ENCODE data around the gene COL8A1. TPM values are rescaled to one million over a fixed set of nuclear protein-coding genes. Genes with fewer than 3 reads are reported as not detected.
"Not testable (repeated sequence)": the region's sequence is repeated elsewhere in the genome, so short reads cannot be mapped to it uniquely, and the experiment has no call there.

Gene COL8A1
- total RNA-seq, 1 donor from 2014 or later: 3.7 TPM

DNA sequence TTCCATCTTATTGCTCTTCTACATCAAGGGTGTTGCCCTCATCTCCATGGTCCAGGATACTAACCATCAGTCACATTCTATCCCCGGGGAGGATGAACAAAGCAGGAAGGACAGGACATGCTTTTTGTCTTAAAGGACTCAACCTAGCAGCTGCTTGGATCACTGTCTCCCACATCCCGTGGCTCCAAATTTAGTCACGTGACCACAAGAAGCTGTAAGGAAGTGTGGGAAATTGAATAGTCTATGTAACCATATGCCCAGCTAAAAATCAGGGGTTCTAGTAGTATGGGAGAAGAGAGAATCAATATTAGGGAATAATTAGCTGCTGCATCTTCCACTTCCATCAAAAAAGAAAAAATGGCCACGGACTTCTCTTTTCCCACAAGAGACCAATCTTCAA, 161.0 kb downstream of the COL8A1 start:
- DNase-seq (ENCODE audit: low spot score): no peak

DNA sequence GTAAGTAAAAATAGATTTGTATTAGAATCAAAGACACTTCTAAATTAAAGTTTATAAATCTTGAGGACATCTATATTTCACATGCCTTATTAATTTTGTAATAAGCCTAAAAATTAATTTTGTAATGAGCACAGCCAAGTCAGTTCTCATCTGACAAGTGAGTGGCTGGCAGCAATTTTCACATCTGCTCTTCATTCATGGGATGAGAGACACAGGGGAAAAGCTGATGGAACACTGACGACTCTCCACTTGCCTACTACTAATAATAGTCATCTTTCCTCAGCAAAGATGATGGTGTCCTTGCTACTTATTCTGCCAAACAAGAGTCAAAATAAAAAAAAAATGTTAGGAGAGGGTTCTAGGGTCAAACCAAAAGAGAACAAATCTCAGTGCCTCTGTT, 164.9 kb downstream of the COL8A1 start:
- no peak for DNase-seq (ENCODE audit: low spot score)

DNA sequence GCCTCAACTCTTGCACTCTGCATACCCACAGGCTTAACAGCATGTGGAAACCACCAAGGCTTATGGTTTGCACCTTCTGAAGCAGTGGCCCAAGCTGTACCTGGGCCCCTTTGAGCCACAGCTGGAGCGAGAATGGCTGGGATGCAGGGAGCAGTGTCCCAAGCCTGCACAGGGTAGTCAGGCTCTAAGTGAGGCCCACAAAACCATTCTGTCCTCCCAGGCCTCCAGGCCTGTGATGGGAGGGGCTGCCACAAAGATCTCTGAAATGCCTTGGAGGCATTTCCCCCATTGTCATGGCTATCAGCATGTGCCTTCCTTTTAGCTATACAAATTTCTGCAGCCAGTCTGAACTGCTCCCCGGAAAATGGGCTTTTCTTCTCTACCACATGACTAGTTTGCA, 166.8 kb downstream of the COL8A1 start:
- no peak for DNase-seq (ENCODE audit: low spot score)

DNA sequence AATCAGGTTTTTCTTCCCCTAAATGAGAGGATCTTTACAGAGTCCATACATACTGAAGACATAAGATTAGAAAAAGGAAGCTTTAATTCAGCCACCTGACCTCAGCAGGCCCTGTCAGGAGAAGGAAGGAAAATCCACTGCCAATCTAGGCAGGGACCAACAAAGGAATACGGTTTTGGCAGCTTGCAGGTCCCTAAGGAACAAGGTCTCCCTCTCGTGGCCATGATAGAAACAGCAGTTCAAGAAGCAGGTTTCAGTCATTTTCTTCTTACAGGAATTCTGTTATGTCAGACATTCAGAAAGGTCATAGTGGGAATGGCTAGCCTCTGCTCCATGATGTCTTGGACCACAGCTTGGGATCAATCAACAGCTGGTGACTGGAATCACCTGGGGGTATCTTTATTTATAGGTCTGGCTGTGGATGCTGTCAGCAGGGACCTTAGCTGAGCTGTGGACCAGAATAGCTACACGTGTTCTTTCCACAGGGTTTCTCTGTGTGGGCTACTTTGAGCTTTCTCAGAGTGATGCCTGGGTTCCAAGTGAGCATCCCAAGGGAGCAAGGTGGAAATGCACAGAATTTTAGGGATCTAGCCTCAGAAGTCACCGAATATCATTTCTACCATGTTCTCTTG, 169.9 kb downstream of the COL8A1 start:
- DNase-seq (ENCODE audit: low spot score): peak; percentile 60

DNA sequence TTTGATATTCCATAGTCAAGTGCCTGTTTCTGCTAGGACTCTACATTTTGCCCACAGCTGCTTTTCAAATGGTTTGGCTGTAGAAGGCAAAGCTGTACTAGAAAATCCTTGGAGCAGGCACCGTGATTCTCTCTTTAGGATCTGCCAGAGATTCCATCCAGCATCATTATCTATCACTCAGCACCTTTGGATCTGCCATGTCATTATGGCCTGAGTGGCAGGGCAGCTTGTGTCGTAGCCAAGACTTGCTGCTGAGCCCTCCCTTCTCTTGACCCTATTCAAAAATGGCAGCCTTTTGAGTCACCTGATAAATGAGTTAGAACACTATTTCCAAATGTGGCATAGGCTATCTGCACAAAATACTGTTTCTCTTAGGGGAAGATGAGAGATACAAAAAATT, 171.2 kb downstream of the COL8A1 start:
- no peak for DNase-seq (ENCODE audit: low spot score)

DNA sequence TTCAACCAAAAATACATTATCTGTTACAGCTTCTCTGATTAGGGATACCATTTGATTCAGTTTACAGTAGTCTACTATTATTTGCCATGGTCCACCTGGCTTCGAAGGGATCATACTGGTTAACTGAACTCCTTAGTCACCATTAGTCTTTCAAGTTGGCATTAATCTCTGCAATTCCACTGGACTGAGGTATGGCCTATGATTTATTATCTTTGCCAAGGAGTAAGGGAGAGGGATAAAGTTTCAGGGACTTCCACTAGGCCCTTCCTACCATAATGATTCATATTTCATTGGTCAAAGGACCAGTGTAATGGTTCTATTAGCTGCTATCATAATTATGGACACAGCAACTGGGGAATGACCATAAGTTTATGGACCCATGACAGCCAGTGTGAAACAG, 172.0 kb downstream of the COL8A1 start:
- no peak for DNase-seq (ENCODE audit: low spot score)

DNA sequence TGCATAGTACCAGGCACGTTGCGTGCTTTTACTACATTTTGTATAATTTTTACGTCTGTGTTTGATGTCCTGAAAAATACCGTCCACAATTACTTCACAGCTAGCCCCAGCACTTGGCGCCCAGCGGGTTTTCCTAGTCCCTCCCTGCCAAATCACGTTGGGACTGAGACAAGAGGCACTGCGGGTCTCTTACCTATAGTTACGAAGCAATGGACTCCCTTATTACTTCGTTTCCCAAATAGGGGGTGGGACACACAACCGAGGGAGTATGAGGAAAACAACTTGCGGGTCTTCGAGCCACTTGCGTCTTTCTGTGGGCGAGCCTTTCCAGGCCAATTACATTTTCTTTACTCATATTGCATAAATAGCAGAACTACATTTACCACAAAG, 178.6 kb downstream of the COL8A1 start:
- DNase-seq (ENCODE audit: low spot score): no peak

DNA sequence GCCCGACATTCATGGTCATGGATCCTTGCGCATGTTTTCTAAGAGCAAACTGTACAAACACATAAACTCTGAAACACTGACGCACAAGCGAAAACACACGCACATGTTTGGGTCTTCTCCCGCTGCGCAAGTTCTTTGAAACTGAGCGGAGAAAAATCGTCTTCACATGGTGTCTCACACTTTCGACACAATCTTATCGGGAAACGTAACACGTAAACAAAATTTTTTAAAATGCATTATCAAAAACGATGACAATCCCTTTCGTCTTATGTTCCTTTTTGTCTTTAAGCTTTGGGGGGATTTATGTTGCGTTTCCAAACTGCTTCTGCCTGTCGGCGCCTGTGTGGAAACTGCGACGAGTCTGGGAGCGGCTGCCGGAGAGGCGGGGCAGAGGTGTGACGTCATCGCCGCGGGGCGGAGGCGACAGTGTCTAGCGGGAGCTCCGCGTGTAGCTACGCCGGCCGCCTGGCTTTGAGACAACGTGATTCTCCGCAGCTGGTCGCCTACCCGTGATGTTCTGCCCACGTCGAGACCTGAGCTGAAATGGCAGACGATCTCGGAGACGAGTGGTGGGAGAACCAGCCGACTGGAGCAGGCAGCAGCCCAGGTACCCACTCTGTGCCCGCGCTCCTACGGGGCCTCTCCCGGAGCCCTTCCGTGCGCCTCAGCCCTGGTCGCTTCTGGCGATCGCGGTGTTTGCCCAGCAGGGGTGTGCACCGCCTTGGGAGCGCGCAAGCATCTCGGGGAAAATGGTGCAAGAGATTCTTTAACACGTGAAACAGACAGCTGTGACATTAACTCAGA, 179.2 kb downstream of the COL8A1 start, which contains the start of gene CMSS1:
CMSS1 (plus strand) TSS at position 426 of the 804 bp plus-strand sequence.
- peak; percentile 94 for DNase-seq (ENCODE audit: low spot score)

DNA sequence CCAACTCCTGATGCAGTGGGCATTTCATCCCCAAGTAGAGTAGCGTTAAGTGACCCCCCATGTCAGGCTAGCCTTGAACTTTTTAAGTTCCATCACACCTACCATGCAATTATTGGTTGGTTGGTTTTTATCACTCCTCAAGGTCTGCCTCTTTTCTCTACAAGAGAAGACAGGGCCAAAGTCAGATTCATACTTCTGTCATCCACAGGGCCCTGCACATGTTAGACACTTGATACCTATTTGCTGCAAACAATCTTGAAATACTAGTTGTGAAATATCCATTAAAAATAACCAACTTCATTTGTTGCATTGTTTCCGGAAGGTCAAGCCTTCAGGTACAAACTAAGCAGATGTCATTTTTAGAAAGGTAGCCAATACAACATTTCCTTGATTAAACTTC, 180.4 kb downstream of the COL8A1 start:
- DNase-seq (ENCODE audit: low spot score): no peak

DNA sequence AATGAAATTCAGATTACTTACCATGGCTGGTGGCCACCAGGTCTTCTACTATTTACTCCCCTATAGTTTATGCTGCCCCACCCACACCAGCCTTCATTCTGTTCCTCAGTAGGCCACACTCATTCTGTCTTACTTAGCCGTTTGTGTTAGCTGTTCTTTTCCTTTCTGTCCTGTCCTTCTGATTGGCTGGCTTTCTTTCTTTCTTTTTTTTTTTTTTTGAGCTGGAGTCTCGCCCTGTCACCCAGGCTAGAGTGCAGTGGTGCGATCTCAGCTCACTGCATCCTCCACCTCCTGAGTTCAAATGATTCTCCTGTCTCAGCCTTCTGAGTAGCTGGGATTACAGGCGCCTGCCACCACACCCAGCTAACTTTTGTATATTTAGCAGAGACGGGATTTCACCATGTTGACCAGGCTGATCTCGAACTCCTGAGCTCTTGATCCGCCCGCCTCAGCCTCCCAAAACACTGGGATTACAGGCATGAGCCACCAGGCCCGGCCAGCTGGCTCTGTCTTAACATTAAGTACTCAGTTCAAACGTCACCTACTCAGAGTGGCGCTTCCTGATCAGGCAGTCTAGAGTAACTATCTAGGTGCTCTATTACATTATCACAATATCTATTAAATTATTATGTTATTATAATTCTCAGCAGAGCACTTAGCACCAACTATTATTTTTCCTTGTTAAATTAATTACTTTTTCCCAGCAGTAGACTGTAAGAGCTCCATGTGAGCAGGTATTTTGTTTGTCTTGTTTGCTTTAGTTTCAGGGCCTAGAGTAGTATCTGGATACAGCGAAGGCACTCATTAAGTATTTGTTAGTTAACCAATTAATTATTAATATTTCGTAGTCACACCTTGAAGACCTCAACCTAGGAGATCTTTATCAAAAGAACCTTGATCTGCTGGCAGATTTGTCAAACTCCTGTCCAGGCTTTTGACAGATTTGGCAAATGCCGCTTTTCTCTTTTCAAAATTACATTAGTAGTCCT, 185.6 kb downstream of the COL8A1 start:
- DNase-seq (ENCODE audit: low spot score): peak; percentile 24

DNA sequence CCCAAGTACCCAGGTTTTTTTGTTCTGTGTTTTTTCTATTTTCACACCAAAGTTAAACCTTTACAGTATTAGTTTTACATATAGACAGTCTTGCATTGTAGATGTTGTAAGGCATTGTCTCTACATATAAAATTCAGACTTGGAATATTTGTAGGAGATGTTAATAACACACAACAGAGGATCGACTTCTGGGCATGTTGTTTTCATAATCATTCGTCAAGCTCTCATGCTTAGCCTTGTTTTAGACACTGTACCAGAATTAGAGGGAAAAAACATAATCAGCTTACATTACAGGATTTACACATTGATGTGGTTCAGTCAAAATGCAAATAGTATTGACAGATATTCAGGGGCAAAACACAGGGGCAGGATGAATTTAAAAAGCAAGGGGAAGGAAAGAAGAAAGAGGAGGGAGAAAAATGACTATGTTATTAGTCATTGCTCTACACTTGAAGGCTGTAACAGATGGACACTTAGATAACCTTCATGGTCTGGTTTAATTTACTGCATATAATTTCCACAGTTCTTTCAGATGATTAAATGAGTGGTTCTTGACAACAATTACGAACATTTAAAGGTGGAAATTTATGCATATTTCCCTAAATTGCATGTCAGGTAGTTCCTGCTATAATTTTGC, 186.7 kb downstream of the COL8A1 start:
- DNase-seq (ENCODE audit: low spot score): no peak

DNA sequence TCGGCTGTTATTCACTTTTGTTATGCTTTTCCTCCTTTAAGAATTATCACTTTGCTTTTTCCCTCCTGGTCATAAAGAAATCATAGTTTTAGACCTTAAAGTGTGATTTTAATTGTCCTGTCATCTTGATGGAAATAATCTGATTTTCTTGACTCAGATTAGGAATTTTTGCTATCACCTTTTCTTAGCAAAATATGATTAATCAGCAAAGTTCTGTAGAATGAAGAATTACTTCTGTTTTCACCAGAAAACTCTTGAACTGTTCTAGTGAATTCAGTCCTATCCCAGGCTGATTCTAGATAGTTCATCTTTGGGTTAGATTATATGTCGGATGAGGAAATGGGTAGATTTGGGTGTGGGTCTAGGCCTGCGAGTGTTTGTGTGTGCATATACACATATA, 191.4 kb downstream of the COL8A1 start:
- no peak for DNase-seq (ENCODE audit: low spot score)

DNA sequence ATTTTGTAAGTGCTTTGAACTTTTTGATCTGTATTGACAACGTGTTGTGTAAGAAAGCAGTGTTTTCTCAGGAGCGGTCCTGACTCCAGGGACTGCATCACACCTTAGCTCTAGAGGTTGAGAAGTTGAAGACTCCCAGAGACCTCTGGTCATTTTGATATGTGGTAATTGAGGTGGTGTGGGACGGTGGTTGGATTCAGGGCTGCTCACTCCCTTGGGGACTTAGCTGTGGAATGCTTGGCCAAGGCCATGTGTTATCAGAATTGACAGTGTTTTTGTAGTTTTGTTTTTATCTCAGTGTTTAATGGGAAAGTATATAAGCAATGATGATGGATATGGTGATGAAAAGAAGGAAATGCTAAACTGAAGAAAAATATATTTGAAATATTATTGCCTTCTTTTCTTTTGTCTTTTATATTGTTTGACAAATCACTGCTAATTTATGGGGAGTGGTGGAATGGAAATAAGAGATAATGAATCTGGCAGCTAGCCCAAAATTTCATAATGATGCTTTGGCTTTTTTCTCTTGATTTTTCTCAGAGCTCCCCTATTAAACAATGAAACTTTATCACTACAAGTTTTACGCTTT, 195.3 kb downstream of the COL8A1 start:
- no peak for DNase-seq (ENCODE audit: low spot score)

DNA sequence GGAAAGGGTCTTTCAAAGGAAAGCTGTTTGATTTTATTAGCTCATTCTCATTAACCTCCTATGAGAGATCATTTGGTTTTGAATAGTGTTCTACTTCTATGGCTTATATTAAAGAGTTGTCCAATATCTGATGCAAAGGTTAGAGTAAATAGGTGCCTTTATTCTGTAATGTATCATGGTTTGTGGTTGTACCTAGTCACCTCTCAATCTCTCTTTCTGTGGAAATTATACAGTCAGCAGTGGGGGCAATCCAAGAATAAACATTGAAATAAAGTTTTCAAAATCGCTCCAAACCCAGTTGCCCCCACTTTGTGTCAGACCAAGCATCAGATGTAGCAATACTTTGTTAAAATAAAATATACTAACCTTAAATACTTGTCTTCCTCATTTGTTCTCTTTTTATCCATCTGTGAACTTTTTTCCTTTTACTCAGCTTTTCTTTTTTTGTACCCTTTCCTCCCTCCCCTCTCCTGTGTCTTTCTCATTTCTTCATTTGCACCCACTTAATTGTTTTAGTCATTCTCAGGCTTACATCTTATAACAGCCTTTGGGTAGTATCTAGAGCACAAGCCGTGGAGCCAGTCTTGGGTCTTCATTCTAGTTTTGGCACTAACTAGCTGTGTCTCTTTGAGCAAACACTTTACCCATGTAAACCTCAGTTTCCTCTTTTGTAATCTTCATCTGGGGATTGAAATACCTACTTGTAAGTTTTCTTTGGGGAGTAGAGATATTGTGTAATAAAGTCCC, 196.0 kb downstream of the COL8A1 start:
- no peak for DNase-seq (ENCODE audit: low spot score)

DNA sequence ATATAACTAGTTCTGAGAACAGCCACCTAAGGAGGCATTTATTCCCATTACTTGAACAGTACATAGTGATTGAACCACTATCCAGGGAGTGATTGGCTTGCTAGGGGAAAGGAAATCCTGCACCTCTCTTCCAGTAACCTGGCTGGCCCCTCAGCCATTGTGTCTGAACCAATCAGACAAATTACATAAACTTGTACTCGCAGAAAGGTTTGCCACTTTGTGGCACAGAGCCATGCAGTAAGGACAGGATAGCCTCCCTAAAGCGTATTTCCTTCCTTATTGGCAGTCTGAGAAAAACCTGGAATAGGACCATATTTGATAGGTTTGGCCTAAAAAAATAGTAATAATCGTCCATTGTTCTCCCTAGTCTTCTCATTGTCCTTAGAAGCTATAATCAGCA, 198.3 kb downstream of the COL8A1 start:
- no peak for DNase-seq (ENCODE audit: low spot score)

DNA sequence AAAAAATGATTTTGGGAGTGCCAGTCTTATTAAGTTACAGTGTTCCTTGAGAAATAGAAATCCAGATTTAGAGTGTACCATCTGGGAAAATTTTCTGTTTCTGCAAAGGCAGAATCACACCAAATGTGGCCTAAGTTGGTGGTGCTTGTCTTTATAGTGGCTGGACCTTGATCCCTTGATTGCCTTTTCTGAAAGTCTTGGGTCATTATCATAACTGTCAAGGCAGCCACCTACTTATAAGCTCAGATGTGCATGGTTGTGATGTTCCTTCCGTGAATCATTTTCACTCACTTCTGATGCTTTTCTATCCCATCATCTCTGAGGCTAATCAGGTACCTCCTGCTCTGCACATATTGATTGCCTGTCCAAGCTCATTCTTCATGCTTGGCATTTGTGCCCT, 199.3 kb downstream of the COL8A1 start:
- DNase-seq (ENCODE audit: low spot score): no peak

DNA sequence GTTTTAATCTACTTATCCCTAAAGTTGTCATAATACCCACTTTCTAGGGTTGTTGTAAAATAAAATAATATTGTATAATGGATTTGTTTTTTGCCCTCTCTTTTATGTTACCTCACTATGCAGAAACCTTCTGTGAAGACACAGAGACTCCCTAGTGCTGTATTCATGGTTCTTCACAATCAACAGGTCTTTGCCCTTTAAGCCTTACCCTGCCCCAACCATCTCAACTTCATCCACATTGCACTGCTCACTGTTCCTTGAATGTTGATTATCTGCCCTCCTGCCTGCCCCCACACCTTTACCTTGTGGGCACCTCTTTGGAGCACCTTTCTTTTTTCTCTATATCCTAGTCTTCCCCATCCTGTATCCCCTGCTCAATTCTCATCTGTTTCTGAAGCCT, 200.4 kb downstream of the COL8A1 start:
- no peak for DNase-seq (ENCODE audit: low spot score)

DNA sequence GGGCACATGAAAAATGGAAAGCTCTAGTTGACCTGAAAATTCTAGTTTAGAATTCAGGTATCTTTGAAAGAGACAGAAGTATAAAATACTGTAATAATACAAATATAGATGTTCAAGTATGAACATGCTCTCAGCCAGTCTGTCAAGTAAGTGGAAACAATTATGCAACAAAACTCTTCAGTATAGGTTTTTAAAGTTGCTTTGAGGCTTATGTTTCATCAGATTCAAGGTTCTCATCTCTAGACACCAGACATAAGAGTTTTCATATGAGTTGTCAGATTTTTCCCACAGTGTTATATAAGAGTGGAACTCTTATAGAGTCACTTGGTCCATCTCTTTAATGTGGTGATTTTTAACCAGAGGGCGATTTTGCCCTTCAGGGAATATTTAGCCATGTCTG, 201.2 kb downstream of the COL8A1 start:
- DNase-seq (ENCODE audit: low spot score): no peak

DNA sequence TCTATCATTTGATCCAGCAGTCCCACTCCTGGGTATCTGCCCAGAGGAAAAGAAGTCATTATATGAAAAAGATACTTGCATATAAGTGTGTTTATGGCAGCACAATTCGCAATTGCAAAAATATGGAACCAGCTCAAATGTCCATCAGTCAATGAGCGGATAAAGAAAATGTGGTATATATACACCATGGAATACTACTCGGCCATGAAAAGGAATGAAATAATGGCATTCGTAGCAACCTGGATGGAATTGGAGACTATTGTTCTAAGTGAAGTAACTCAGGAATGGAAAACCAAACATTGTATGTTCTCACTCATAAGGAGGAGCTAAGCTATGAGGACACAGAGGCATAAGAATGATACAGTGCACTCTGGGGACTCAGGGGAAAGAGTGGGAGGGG, 203.6 kb downstream of the COL8A1 start:
- DNase-seq (ENCODE audit: low spot score): not testable (repeated sequence)

DNA sequence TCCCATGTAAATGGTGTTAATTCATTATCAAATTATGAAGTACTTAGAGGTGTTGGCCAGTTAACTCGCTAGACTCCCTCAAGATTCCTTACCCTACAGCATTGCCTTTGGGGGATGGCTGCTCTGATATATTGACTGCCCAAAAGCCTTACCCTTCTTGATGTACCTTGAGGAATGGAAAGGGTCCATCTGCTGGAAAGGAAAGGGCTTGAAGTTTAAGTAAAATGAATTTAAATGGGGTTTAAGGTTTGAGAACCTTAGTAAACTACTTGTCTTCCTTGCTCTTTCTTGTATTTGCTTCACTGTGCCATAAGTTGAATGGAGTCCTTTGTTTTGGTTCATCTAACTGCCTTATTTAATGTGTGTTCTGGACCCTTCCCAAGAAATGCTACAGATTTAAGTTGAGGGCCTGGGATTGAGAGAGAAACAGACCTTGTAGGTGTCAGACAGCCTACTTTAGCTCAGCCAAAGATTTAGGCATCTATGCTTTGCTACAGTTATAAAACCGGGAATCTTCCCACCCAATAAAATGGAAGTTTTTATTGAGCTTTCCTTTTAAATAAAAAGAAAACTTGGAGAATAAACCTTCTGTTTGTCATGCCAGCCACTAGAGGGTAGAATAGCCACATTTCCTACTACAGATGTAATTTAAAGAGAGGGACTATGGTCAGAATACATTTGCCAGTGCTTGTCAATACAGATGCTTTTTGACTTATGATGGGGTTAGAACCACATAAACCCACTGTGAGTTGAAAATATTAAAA, 204.6 kb downstream of the COL8A1 start:
- DNase-seq (ENCODE audit: low spot score): no peak
